ENCODE results near the gene SMG6. TPM values are rescaled to one million over a fixed set of nuclear protein-coding genes. Genes with fewer than 3 reads are reported as not detected.

Gene SMG6
- total RNA-seq, 1 experiment from 2014 or later: 25.6 TPM

GRCh38 chr17:2312736-2313135 lies 9.2 kb upstream of the SMG6 start:
- ChIA-PET POLR2A (interaction anchor here (0.6 kb wide), 1 partner anchor 680 kb away, joined by 4 read pairs; no protein-coding TSS in a partner anchor), CTCF (no interaction called here)
- no peaks in the 10 kb centered on the region for H3K4me1 Mint-ChIP-seq
- no peaks in the 10 kb centered on the region for H3K36me3 Mint-ChIP-seq
- no peak overlapping the region for H3K4me3 Mint-ChIP-seq
- no peak for DNase-seq (ENCODE audit: low spot score)
- ATAC-seq: no peak
- H3K9me3 Mint-ChIP-seq: no peaks in the 10 kb centered on the region
- no peak overlapping the region for H3K27ac Mint-ChIP-seq
- TF ChIP-seq CTCF (IDR thresholded peaks at IDR 0.05) (no peak), PRRX2 (CRISPR knock-in tag; IDR thresholded peaks at IDR 0.05) (no peak), USF2 (CRISPR knock-in tag; IDR thresholded peaks at IDR 0.05) (no peak), PRDM15 (CRISPR knock-in tag; IDR thresholded peaks at IDR 0.05) (no peak), RELA (CRISPR knock-in tag; IDR thresholded peaks at IDR 0.05; ENCODE audit: borderline replicate concordance) (no peak), ZNF281 (CRISPR knock-in tag; IDR thresholded peaks at IDR 0.05) (no peak), E2F1 (CRISPR knock-in tag; IDR thresholded peaks at IDR 0.05) (no peak), SMAD3 (CRISPR knock-in tag; IDR thresholded peaks at IDR 0.05; ENCODE audit: borderline replicate concordance) (no peak), ZBTB21 (CRISPR knock-in tag; IDR thresholded peaks at IDR 0.05; ENCODE audit: borderline replicate concordance) (no peak), ATF2 (CRISPR knock-in tag; IDR thresholded peaks at IDR 0.05; ENCODE audit: borderline replicate concordance, low read depth) (no peak), FOXP1 (CRISPR knock-in tag; IDR thresholded peaks at IDR 0.05; ENCODE audit: borderline replicate concordance) (no peak), E2F5 (CRISPR knock-in tag; IDR thresholded peaks at IDR 0.05) (no peak), ATF1 (CRISPR knock-in tag; IDR thresholded peaks at IDR 0.05) (no peak), JAZF1 (CRISPR knock-in tag; IDR thresholded peaks at IDR 0.05) (no peak), ZNF671 (CRISPR knock-in tag; IDR thresholded peaks at IDR 0.05) (no peak), SOX15 (CRISPR knock-in tag; IDR thresholded peaks at IDR 0.05) (no peak)
- H3K27me3 Mint-ChIP-seq (ENCODE audit: low read depth): no peaks in the 10 kb centered on the region

All from WTC11 (cell line).